NCI-H226 (cell line): ENCODE measurements around the gene CCDC127.

Experiments used
- DNase-seq: peaks from one replicate; pipeline ENCODE4 v3.0.0-alpha.2; 2015

The CCDC127 gene

GRCh38 chr5:187617-188451, 30.1 kb downstream of the CCDC127 start:
- DNase-seq: no peak

- DNase-seq: no peak
Measured at GRCh38 chr5:187042-187431, 30.9 kb downstream of the CCDC127 start.

GRCh38 chr5:186091-187041, 31.6 kb downstream of the CCDC127 start:
- no peak for DNase-seq

GRCh38 chr5:185095-186070, 32.6 kb downstream of the CCDC127 start:
- no peak for DNase-seq

GRCh38 chr5:184471-184870, 33.5 kb downstream of the CCDC127 start:
- no peak for DNase-seq

GRCh38 chr5:182126-182525, 35.8 kb downstream of the CCDC127 start:
- DNase-seq: no peak

GRCh38 chr5:181566-181965, 36.4 kb downstream of the CCDC127 start:
- DNase-seq: no peak

- no peak for DNase-seq
Measured at GRCh38 chr5:181160-181559, 36.8 kb downstream of the CCDC127 start.

GRCh38 chr5:180286-180918, 37.6 kb downstream of the CCDC127 start:
- DNase-seq: no peak

GRCh38 chr5:179401-179800, 38.6 kb downstream of the CCDC127 start:
- DNase-seq: no peak

- DNase-seq: no peak
Measured at GRCh38 chr5:178110-178509, 39.8 kb downstream of the CCDC127 start.

GRCh38 chr5:176296-176823, 41.6 kb downstream of the CCDC127 start:
- no peak for DNase-seq

- no peak for DNase-seq
Measured at GRCh38 chr5:174876-175465, 43.0 kb downstream of the CCDC127 start.

- no peak for DNase-seq
Measured at GRCh38 chr5:174291-174600, 43.7 kb downstream of the CCDC127 start.

GRCh38 chr5:173392-174290, 44.3 kb downstream of the CCDC127 start:
- DNase-seq: no peak

GRCh38 chr5:172841-173251, 45.1 kb downstream of the CCDC127 start:
- DNase-seq: no peak

- no peak for DNase-seq
Measured at GRCh38 chr5:172421-172820, 45.5 kb downstream of the CCDC127 start.

GRCh38 chr5:171801-172331, 46.1 kb downstream of the CCDC127 start:
- no peak for DNase-seq

- DNase-seq: no peak
Measured at GRCh38 chr5:170971-171800, 46.8 kb downstream of the CCDC127 start.
